Transverse colon (tissue), 4 donors: Measurements from ENCODE around the gene CHCHD10. TPM values are rescaled to one million over a fixed set of nuclear protein-coding genes. Genes with fewer than 3 reads are reported as not detected.

Experiments used
- DNase-seq: peaks from one replicate; pipeline ENCODE4 v3.0.0-alpha.2; 2019
- H3K27ac ChIP-seq, 4 donors: fragments of 200-600 bp; sonication (generic); 2 replicates each; pipeline ENCODE4 v1.5.1; 2016 to 2018; ENCODE audit warnings: inconsistent platforms in 4 of 4
- H3K27me3 ChIP-seq: fragments of 200-600 bp; sonication (generic); 2 replicates; pipeline ENCODE4 v1.5.1; 2017; ENCODE audit warnings: inconsistent platforms
- H3K36me3 ChIP-seq, 4 donors: fragments of 200-600 bp; sonication (generic); 2 replicates each; pipeline ENCODE4 v1.5.1; 2017 to 2019; ENCODE audit warnings: inconsistent platforms in 4 of 4
- H3K4me1 ChIP-seq, 4 donors: fragments of 200-600 bp; sonication (generic); 2 replicates each; pipeline ENCODE4 v1.5.1; 2017 to 2020; ENCODE audit warnings: inconsistent platforms in 4 of 4
- H3K4me3 ChIP-seq, 4 donors: fragments of 200-600 bp; sonication (generic); 1 replicate in 1 of 4; 2 replicates in 3 of 4; pipeline versions ENCODE4 v1.5.1 to v1.6.1; 2017 to 2019; ENCODE audit warnings: inconsistent platforms in 4 of 4
- H3K9me3 ChIP-seq, 2 donors: fragments of 200-600 bp; sonication (generic); 2 replicates each; pipeline ENCODE4 v1.5.1; 2017 to 2019; ENCODE audit warnings: inconsistent platforms in 2 of 2
- EP300 ChIP-seq: sonication (generic); formaldehyde crosslinking; IDR thresholded peaks from one replicate; pipeline ENCODE4 v1.6.1; 2017; ENCODE audit warnings: antibody characterized with exemption, low read depth
- POLR2A ChIP-seq: fragments of 450-650 bp; IDR thresholded peaks from one replicate; pipeline ENCODE4 v1.6.1; 2016; ENCODE audit warnings: antibody characterized with exemption, mild to moderate bottlenecking, moderate library complexity
- POLR2AphosphoS5 ChIP-seq, 3 donors: sonication (generic); formaldehyde crosslinking; IDR thresholded peaks; one replicate each; pipeline ENCODE4 v1.6.1; 2016; ENCODE audit warnings: antibody characterized with exemption in 3 of 3
- WGBS, 2 donors: methylation state at CpG; one replicate each; pipeline ENCODE4 v1.1.5; 2018; ENCODE audit warnings: low coverage in 1 of 2; 5-methylcytosine and 5-hydroxymethylcytosine counted together
- in situ Hi-C, 4 donors: fragments of 200-750 bp; cut with MboI; loops; one replicate each; pipeline versions ENCODE4 v1.15.0 to v1.15.1; 2017; ENCODE audit warnings: low sequenced_read_pairs in 3 of 4, low pct_ligation_motif_present in 1 of 4, low pct_unique_long_range_greater_than_20kb in 1 of 4
- intact Hi-C: fragments of 100-400 bp; cut with DNase I; formaldehyde crosslinking; loops from one replicate; pipeline ENCODE4 v1.15.1; 2023; ENCODE audit warnings: low total_unique reads
- total RNA-seq, 4 donors: library from RNA; depleted of rRNA; stranded (reverse); fragments of >200 nt; gene quantifications; one replicate each; pipeline ENCODE4 v1.1.0, GENCODE V29; 2016
- TF ChIP-seq, protein P1 (sequence below), 5 experiments: fragments of 200-600 bp in 3 of 5; fragments of 450-650 bp in 2 of 5; sonication (generic) in 3 of 5; IDR thresholded peaks; 1 replicate in 2 of 5; 2 replicates in 3 of 5; pipeline ENCODE4 v1.5.1; 2016 to 2017; ENCODE audit warnings: antibody characterized with exemption in 5 of 5, inconsistent platforms in 3 of 5, mild to moderate bottlenecking in 2 of 5, moderate library complexity in 1 of 5

CHCHD10 gene
- total RNA-seq: 10 to 100 TPM; 15.3 to 80.1 (median 50.8) TPM

DNA sequence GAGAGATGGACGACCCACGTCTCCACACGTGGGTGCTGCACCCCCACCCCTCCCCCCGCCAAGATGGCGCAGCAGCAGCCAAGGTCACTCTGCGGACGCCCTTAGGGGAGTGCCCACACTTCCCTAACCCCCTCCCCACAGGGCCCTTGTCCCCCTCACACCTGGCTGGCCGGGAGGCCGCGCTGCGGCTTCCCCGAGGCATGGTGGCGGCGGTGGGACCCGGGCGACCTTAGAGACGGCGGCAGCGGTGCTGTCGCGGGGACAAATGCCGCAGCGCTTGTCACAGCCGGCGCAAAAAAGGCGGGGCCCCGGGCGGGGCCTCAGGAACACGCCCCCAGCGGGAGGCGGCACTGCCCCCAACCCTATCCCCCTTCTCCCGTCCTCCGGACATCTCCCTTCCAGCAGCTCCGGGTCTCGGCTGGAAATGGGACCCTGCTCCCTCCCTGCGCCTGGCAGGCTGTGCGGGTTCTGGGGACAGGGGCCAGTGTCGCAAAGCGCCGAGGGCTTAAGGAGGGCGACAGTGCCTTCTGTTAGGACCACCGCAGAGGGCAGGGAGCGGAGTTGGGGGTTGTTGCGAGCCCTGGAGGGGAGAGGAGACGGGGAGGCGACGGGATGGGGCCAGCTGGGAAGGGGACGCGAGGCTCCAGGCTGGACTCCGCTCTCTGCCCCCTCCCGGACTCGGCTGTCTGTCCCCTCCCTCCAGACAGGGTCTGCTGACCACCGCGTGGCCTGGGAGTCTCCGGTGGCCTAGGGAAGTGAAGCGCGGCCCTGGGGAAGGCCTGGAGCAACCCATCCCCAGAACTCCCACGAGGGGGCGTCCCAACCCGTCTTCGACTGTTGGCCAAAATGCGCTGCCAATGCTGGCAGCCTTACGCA lies at the start of gene CHCHD10:
CHCHD10 (minus strand) TSS at position 300 of the 876 bp plus-strand sequence; CDS start at position 202, 98 bp downstream.
- Histone ChIP-seq H3K4me3 (peak within 1 kb of the TSS; percentile 67 to 80 (median 72)), H3K36me3 (no peaks in the 10 kb centered on the region), H3K27me3 (no peaks in the 10 kb centered on the region), H3K4me1 (peaks cover 17 to 61% (median 39%) of the 10 kb centered on the region in 4 donors), H3K9me3 (no peaks in the 10 kb centered on the region), H3K27ac (peak within 1 kb of the TSS; percentile 88 to 93 (median 89))
- WGBS, 2 donors: 1% methylated on average over 42 of the region's 63 CpGs; no CpG with 5 or more reads in 1 of the 2 donors
- intact Hi-C loops (loop anchor here (2.0 kb wide), 1 partner anchor 81 kb away; no protein-coding TSS in a partner anchor), in situ Hi-C loops (no loop called here)
- TF ChIP-seq, protein P1, sequence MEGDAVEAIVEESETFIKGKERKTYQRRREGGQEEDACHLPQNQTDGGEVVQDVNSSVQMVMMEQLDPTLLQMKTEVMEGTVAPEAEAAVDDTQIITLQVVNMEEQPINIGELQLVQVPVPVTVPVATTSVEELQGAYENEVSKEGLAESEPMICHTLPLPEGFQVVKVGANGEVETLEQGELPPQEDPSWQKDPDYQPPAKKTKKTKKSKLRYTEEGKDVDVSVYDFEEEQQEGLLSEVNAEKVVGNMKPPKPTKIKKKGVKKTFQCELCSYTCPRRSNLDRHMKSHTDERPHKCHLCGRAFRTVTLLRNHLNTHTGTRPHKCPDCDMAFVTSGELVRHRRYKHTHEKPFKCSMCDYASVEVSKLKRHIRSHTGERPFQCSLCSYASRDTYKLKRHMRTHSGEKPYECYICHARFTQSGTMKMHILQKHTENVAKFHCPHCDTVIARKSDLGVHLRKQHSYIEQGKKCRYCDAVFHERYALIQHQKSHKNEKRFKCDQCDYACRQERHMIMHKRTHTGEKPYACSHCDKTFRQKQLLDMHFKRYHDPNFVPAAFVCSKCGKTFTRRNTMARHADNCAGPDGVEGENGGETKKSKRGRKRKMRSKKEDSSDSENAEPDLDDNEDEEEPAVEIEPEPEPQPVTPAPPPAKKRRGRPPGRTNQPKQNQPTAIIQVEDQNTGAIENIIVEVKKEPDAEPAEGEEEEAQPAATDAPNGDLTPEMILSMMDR (IDR thresholded peaks at IDR 0.05): peak; percentile 73 to 89 (median 86)
- TF ChIP-seq POLR2AphosphoS5 (IDR thresholded peaks at IDR 0.05) (peak; percentile 86 to 95 (median 92)), POLR2A (peak; percentile 94), EP300 (no peak)
- peak; percentile 90 for DNase-seq

DNA sequence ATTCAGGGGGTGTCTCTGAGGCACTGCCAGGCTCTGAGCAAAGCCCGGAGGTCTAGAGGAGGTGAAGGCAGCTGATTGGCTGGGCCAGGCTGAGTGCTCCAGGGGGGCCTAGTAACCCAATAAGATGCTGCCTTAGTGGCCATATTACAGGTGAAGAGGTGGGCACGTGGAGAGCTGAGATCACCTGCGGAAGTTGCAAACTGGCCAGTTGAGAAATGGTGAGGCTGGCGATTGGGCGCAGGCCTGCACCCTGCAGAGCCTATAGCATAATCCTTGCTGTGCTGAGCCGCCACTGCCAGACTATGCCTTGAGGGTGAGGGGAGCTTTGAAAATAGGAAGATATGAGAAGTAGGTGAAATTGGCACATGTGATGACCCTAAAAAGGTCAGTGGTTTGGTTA lies 49.4 kb upstream of the CHCHD10 start:
- H3K4me3 ChIP-seq: no peak overlapping the region
- no peak overlapping the region for H3K27ac ChIP-seq
- H3K27me3 ChIP-seq: no peaks in the 10 kb centered on the region
- in situ Hi-C loops: no loop called here
- WGBS, 2 donors: 95% methylated on average over 6 of the region's 6 CpGs; no CpG with 5 or more reads in 1 of the 2 donors
- TF ChIP-seq POLR2A: no peak
- peaks cover 0 to 2% (median 0%) of the 10 kb centered on the region in 4 donors for H3K4me1 ChIP-seq
- peaks cover 0 to 46% (median 7%) of the 10 kb centered on the region in 4 donors for H3K36me3 ChIP-seq
- intact Hi-C loops: no loop called here
- no peak for DNase-seq
- H3K9me3 ChIP-seq: no peaks in the 10 kb centered on the region

DNA sequence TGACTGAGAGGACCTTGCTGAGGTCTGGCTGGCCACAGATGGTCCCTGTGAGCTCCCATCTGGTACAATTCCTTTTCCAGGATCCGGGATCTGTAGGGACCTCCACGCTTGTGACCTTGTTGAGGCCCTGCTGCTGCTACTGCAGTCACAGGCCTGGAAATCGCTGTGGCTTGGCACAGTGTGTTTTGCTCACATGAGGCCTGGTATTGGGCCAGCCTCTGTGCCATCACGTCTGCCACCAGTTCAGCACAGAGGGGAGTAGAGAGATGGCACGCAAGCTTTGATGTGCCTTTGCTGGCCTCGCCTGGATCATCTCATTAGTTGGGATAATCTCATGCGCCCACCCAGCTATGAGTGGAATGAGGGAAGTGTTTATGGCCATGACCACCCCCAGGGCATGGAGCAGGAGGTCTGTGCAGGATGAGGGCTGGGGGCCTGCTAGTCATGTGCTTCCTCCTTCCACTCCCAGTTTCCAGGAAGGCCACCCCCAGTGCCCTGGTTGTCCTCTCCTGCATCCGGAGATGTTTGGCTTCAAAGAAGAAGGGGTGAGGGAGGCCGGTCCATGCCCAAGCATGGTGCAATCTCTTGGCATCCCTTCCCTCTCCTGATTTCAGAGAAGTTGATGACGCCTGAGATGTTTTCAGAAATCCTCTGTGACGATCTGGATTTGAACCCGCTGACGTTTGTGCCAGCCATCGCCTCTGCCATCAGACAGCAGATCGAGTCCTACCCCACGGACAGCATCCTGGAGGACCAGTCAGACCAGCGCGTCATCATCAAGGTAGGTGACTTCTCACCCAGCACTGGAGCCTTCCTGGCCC lies 48.6 kb upstream of the CHCHD10 start:
- H3K27ac ChIP-seq: no peak overlapping the region
- TF ChIP-seq EP300 (no peak), POLR2AphosphoS5 (IDR thresholded peaks at IDR 0.05) (no peak)
- TF ChIP-seq, protein P1 (IDR thresholded peaks at IDR 0.05): no peak
- H3K36me3 ChIP-seq: peaks cover 0 to 38% (median 11%) of the 10 kb centered on the region in 4 donors
- 91% methylated on average over 18 of the region's 18 CpGs; no CpG with 5 or more reads in 1 of the 2 donors for WGBS, 2 donors
- in situ Hi-C loops: no loop called here
- H3K9me3 ChIP-seq: no peaks in the 10 kb centered on the region
- H3K27me3 ChIP-seq: no peaks in the 10 kb centered on the region
- intact Hi-C loops: no loop called here
- peaks cover 0 to 2% (median 0%) of the 10 kb centered on the region in 4 donors for H3K4me1 ChIP-seq
- H3K4me3 ChIP-seq: no peak overlapping the region
- no peak for DNase-seq

DNA sequence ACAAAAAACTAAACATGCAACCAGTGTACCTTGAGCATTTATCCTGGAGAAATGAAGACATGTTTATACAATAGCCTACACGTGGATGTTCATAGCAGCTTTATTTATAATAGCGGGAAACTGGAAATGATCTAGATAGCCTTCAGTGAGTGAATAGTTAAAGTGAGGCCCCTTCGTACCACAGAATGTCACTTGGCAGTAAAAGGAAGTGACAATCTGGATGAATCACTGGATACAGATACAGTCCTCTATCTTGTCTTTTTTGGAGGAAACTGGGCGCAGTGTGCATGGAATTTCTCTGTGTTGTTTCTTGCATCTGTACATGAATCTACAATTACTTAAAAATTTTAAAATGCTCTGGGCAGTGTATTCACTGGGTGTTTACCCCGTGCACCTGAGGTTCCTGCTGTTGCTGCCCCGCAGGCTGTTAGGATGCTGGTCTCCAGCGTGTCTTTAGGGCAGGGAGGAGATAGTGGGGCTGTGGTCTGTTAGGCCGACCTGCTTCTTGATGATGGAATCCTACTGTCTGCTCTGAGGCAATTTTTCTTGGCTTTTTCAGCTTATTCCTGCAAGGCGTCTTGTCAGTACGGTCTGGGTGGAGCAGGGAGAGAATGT lies 47.9 kb upstream of the CHCHD10 start:
- 85 to 94% methylated on average over 3 to 10 of the region's 10 CpGs for WGBS, 2 donors
- H3K9me3 ChIP-seq: no peaks in the 10 kb centered on the region
- no peak for DNase-seq
- peaks cover 0 to 1% (median 0%) of the 10 kb centered on the region in 4 donors for H3K4me1 ChIP-seq
- in situ Hi-C loops (no loop called here), intact Hi-C loops (no loop called here)
- H3K27ac ChIP-seq: no peak overlapping the region
- TF ChIP-seq EP300: no peak
- TF ChIP-seq POLR2AphosphoS5 (IDR thresholded peaks at IDR 0.05): no peak
- TF ChIP-seq, protein P1 (IDR thresholded peaks at IDR 0.05): no peak
- no peak for TF ChIP-seq POLR2A
- H3K27me3 ChIP-seq: no peaks in the 10 kb centered on the region
- H3K36me3 ChIP-seq: peaks cover 0 to 31% (median 15%) of the 10 kb centered on the region in 4 donors
- no peak overlapping the region for H3K4me3 ChIP-seq
